Measurements from ENCODE around the gene DIPK1C.

The DIPK1C gene

GRCh38 chr18:74400813-74401212 lies 56.3 kb downstream of the DIPK1C start:
- Histone ChIP-seq H3K9ac (no peak overlapping the region), H3K79me2 (ENCODE audit: insufficient read depth, low read depth) (no peaks in the 10 kb centered on the region), H3K4me1 (ENCODE audit: low read depth, poor library complexity, severe bottlenecking) (no peaks in the 10 kb centered on the region), H3K4me3 (IDR thresholded peaks at IDR 0.05; ENCODE audit: insufficient read depth, low read depth, low read length) (no peak overlapping the region), H3K27me3 (ENCODE audit: insufficient read depth, low read depth) (no peaks in the 10 kb centered on the region), H3K27ac (no peak overlapping the region), H4K20me1 (ENCODE audit: insufficient read depth) (no peaks in the 10 kb centered on the region), H3K4me2 (no peak overlapping the region), H2AFZ (ENCODE audit: low read depth) (no peak overlapping the region), H3K36me3 (ENCODE audit: insufficient read depth) (no peaks in the 10 kb centered on the region)
- no peak for TF ChIP-seq CTCF (conservative IDR thresholded peaks at IDR 0.05; ENCODE audit: low read depth, low read length)

GRCh38 chr18:74399091-74399887 lies 57.8 kb downstream of the DIPK1C start:
- Histone ChIP-seq H3K27ac (no peak overlapping the region), H3K4me3 (IDR thresholded peaks at IDR 0.05; ENCODE audit: insufficient read depth, low read depth, low read length) (no peak overlapping the region), H3K4me1 (ENCODE audit: low read depth, poor library complexity, severe bottlenecking) (no peaks in the 10 kb centered on the region), H3K27me3 (ENCODE audit: insufficient read depth, low read depth) (no peaks in the 10 kb centered on the region), H3K9ac (no peak overlapping the region), H3K36me3 (ENCODE audit: insufficient read depth) (no peaks in the 10 kb centered on the region), H2AFZ (ENCODE audit: low read depth) (no peak overlapping the region), H3K4me2 (no peak overlapping the region), H4K20me1 (ENCODE audit: insufficient read depth) (no peaks in the 10 kb centered on the region), H3K79me2 (ENCODE audit: insufficient read depth, low read depth) (no peaks in the 10 kb centered on the region)
- no peak for TF ChIP-seq CTCF (conservative IDR thresholded peaks at IDR 0.05; ENCODE audit: low read depth, low read length)

- Histone ChIP-seq H3K36me3 (ENCODE audit: insufficient read depth) (no peaks in the 10 kb centered on the region), H3K9ac (no peak overlapping the region), H3K79me2 (ENCODE audit: insufficient read depth, low read depth) (no peaks in the 10 kb centered on the region), H3K4me2 (no peak overlapping the region), H3K27me3 (ENCODE audit: insufficient read depth, low read depth) (no peaks in the 10 kb centered on the region), H4K20me1 (ENCODE audit: insufficient read depth) (no peaks in the 10 kb centered on the region), H3K27ac (no peak overlapping the region), H3K4me1 (ENCODE audit: low read depth, poor library complexity, severe bottlenecking) (no peaks in the 10 kb centered on the region), H2AFZ (ENCODE audit: low read depth) (no peak overlapping the region), H3K4me3 (IDR thresholded peaks at IDR 0.05; ENCODE audit: insufficient read depth, low read depth, low read length) (no peak overlapping the region)
- TF ChIP-seq CTCF (conservative IDR thresholded peaks at IDR 0.05; ENCODE audit: low read depth, low read length) = no peak
Measured at GRCh38 chr18:74397572-74397971, 59.5 kb downstream of the DIPK1C start.

GRCh38 chr18:74396171-74397169 lies 60.6 kb downstream of the DIPK1C start:
- no peaks in the 10 kb centered on the region for H4K20me1 ChIP-seq (ENCODE audit: insufficient read depth)
- no peaks in the 10 kb centered on the region for H3K79me2 ChIP-seq (ENCODE audit: insufficient read depth, low read depth)
- no peak overlapping the region for H2AFZ ChIP-seq (ENCODE audit: low read depth)
- H3K4me2 ChIP-seq = no peak overlapping the region
- no peaks in the 10 kb centered on the region for H3K4me1 ChIP-seq (ENCODE audit: low read depth, poor library complexity, severe bottlenecking)
- no peaks in the 10 kb centered on the region for H3K36me3 ChIP-seq (ENCODE audit: insufficient read depth)
- TF ChIP-seq CTCF (conservative IDR thresholded peaks at IDR 0.05; ENCODE audit: low read depth, low read length) = no peak
- no peak overlapping the region for H3K4me3 ChIP-seq (IDR thresholded peaks at IDR 0.05; ENCODE audit: insufficient read depth, low read depth, low read length)
- no peaks in the 10 kb centered on the region for H3K27me3 ChIP-seq (ENCODE audit: insufficient read depth, low read depth)
- no peak overlapping the region for H3K27ac ChIP-seq
- H3K9ac ChIP-seq = no peak overlapping the region
